PC-3 (cell line): ENCODE data around the gene CTNND2. TPM values are rescaled to one million over a fixed set of nuclear protein-coding genes. Genes with fewer than 3 reads are reported as not detected.

Experiments
- ATAC-seq: fragments of 200-7000 bp; cut with Tn5 transposase; 2 replicates; pipeline ENCODE4 v1.9.1; 2020; ENCODE audit warnings: mild to moderate bottlenecking, moderate library complexity
- BruUV-seq: library from RNA; stranded (reverse); fragments of 400-500 nt; replicated peaks from 2 replicates; lab custom pipeline; 2021; lab: Mats Ljungman, UMichigan
- CTCF ChIA-PET: fragments of 300-600 bp; sonication (Branson Sonifier 250); formaldehyde crosslinking; loops from one replicate; lab custom pipeline; 2022; ENCODE audit warnings: antibody characterized with exemption; lab: Charles Lee
- POLR2A ChIA-PET: fragments of 300-600 bp; sonication (Branson Sonifier 250); formaldehyde crosslinking; loops from one replicate; lab custom pipeline; 2022; ENCODE audit warnings: antibody characterized with exemption; ENCODE audit not compliant: unreplicated experiment; lab: Charles Lee
- DNase-seq: peaks from one replicate; pipeline ENCODE4 v3.0.0-alpha.2; 2015
- H2AFZ ChIP-seq: fragments of 300-600 bp; sonication (generic); 2 replicates; pipeline ENCODE4 v1.6.0; 2016; ENCODE audit warnings: antibody characterized with exemption, low read length
- H3F3A ChIP-seq: fragments of 300-600 bp; sonication (generic); one replicate; pipeline ENCODE4 v1.6.0; 2017; ENCODE audit warnings: antibody characterized with exemption, low read length, control low read depth, mild to moderate bottlenecking; ENCODE audit not compliant: unreplicated experiment
- H3K27ac ChIP-seq: fragments of 300-600 bp; sonication (generic); 2 replicates; pipeline ENCODE4 v1.5.1; 2016; ENCODE audit warnings: mild to moderate bottlenecking, low read length
- H3K27me3 ChIP-seq: fragments of 300-600 bp; sonication (generic); 2 replicates; pipeline ENCODE4 v1.6.1; 2016; ENCODE audit warnings: low read length, mixed read lengths
- H3K36me3 ChIP-seq: fragments of 300-600 bp; sonication (generic); 2 replicates; pipeline ENCODE4 v1.6.1; 2016; ENCODE audit warnings: low read depth, mixed run types, low read length, mixed read lengths
- H3K4me1 ChIP-seq: fragments of 300-600 bp; sonication (generic); 2 replicates; pipeline ENCODE4 v1.5.1; 2016; ENCODE audit warnings: low read length; ENCODE audit not compliant: insufficient read depth
- H3K4me2 ChIP-seq: fragments of 300-600 bp; sonication (generic); 2 replicates; pipeline ENCODE4 v1.6.0; 2016; ENCODE audit warnings: low read length
- H3K4me3 ChIP-seq: fragments of 300-600 bp; sonication (generic); 2 replicates; pipeline ENCODE4 v1.5.1; 2016; ENCODE audit warnings: mild to moderate bottlenecking, low read length, mixed read lengths
- H3K79me2 ChIP-seq: fragments of 300-600 bp; sonication (generic); 2 replicates; pipeline ENCODE4 v1.6.1; 2017; ENCODE audit warnings: low read length, mixed read lengths
- H3K9ac ChIP-seq: fragments of 300-600 bp; sonication (generic); 2 replicates; pipeline ENCODE4 v1.6.0; 2016; ENCODE audit warnings: mild to moderate bottlenecking, low read length
- H3K9me2 ChIP-seq: fragments of 300-600 bp; sonication (generic); replicated peaks from 2 replicates; pipeline ENCODE4 v1.6.1; 2016; ENCODE audit warnings: mixed run types, low read length, mixed read lengths
- H3K9me3 ChIP-seq: fragments of 300-600 bp; sonication (generic); 2 replicates; pipeline ENCODE4 v1.6.1; 2016; ENCODE audit warnings: low read length, mixed read lengths
- H4K20me1 ChIP-seq: fragments of 300-600 bp; sonication (generic); 2 replicates; pipeline ENCODE4 v1.6.1; 2016; ENCODE audit warnings: low read length, mixed read lengths
- CTCF ChIP-seq: fragments of 300-600 bp; sonication (generic); conservative IDR thresholded peaks from 2 replicates; pipeline ENCODE4 v1.5.1; 2017; ENCODE audit warnings: antibody characterized with exemption, low read depth, mild to moderate bottlenecking, low read length
- EZH2 ChIP-seq: fragments of 300-600 bp; sonication (generic); IDR thresholded peaks from one replicate; pipeline ENCODE4 v1.6.1; 2017; ENCODE audit warnings: antibody characterized with exemption, mild to moderate bottlenecking, low read length; ENCODE audit not compliant: unreplicated experiment
- EZH2phosphoT487 ChIP-seq: fragments of 300-600 bp; sonication (generic); IDR thresholded peaks from 2 replicates; pipeline ENCODE4 v1.6.1; 2018; ENCODE audit warnings: mild to moderate bottlenecking, antibody characterized with exemption, low read length, borderline replicate concordance
- intact Hi-C: fragments of 100-400 bp; cut with micrococcal nuclease; formaldehyde crosslinking; loops from 2 replicates; pipeline ENCODE4 v1.9.0; 2023
- total RNA-seq: library from RNA; depleted of rRNA; stranded (reverse); fragments of >200 nt; gene quantifications from 2 replicates; pipeline ENCODE4 v1.2.3, GENCODE V29; 2014

CTNND2 gene
- total RNA-seq, 1 experiment from 2014 or later, result 1.8 TPM

- CTCF ChIA-PET, result no interaction called here
- Histone ChIP-seq H3K4me1 (no peaks in the 10 kb centered on the region), H3K27me3 (peaks cover 13% of the 10 kb centered on the region; the same call in 1 of the 2 replicates), H2AFZ (no peak overlapping the region), H4K20me1 (no peaks in the 10 kb centered on the region), H3F3A (no peaks in the 10 kb centered on the region), H3K9me3 (no peaks in the 10 kb centered on the region), H3K79me2 (no peaks in the 10 kb centered on the region), H3K9me2 (no peaks in the 10 kb centered on the region), H3K4me2 (no peak overlapping the region), H3K36me3 (no peaks in the 10 kb centered on the region), H3K27ac (no peak overlapping the region), H3K9ac (no peak overlapping the region), H3K4me3 (no peak overlapping the region)
- BruUV-seq, result no TSS peak
- POLR2A ChIA-PET, result no interaction called here
- TF ChIP-seq EZH2phosphoT487 (no peak), EZH2 (no peak), CTCF (no peak)
- ATAC-seq (no peak), DNase-seq (peak; percentile 26)
- intact Hi-C loops, result loop anchor here (10.0 kb wide), 1 partner anchor 1029 kb away; no protein-coding TSS in a partner anchor
Observed at GRCh38 chr5:11483630-11484029, 420.6 kb downstream of the CTNND2 start.

- H3F3A ChIP-seq, result no peaks in the 10 kb centered on the region
- H3K4me2 ChIP-seq, result no peak overlapping the region
- DNase-seq, result no peak
- no peak overlapping the region for H3K4me3 ChIP-seq
- no peak for TF ChIP-seq CTCF
- peaks cover 6% of the 10 kb centered on the region; the same call in 1 of the 2 replicates for H3K27me3 ChIP-seq
- intact Hi-C loops, result loop anchor here (10.0 kb wide), 1 partner anchor 1027 kb away; no protein-coding TSS in a partner anchor
- no peaks in the 10 kb centered on the region for H3K9me3 ChIP-seq
- ATAC-seq, result no peak
- no peak overlapping the region for H3K9ac ChIP-seq
- H3K27ac ChIP-seq, result no peak overlapping the region
- CTCF ChIA-PET, result no interaction called here
- POLR2A ChIA-PET, result no interaction called here
- no peaks in the 10 kb centered on the region for H3K4me1 ChIP-seq
- no peaks in the 10 kb centered on the region for H3K9me2 ChIP-seq
- no peaks in the 10 kb centered on the region for H3K36me3 ChIP-seq
- no TSS peak for BruUV-seq
- H2AFZ ChIP-seq, result no peak overlapping the region
- no peaks in the 10 kb centered on the region for H3K79me2 ChIP-seq
- H4K20me1 ChIP-seq, result no peaks in the 10 kb centered on the region
Observed at GRCh38 chr5:11482011-11482410, 422.2 kb downstream of the CTNND2 start.

GRCh38 chr5:11477786-11478185, 426.5 kb downstream of the CTNND2 start:
- intact Hi-C loops, result no loop called here
- no TSS peak for BruUV-seq
- H4K20me1 ChIP-seq, result no peaks in the 10 kb centered on the region
- TF ChIP-seq EZH2 (no peak), CTCF (no peak), EZH2phosphoT487 (no peak)
- H3K4me2 ChIP-seq, result no peak overlapping the region
- H3K4me3 ChIP-seq, result no peak overlapping the region
- ATAC-seq (no peak), DNase-seq (no peak)
- peaks cover 8% of the 10 kb centered on the region; the same call in 1 of the 2 replicates for H3K27me3 ChIP-seq
- CTCF ChIA-PET, result no interaction called here
- no peaks in the 10 kb centered on the region for H3K4me1 ChIP-seq
- H3F3A ChIP-seq, result no peaks in the 10 kb centered on the region
- no peaks in the 10 kb centered on the region for H3K36me3 ChIP-seq
- no peak overlapping the region for H2AFZ ChIP-seq
- POLR2A ChIA-PET, result no interaction called here
- no peak overlapping the region for H3K9ac ChIP-seq
- no peaks in the 10 kb centered on the region for H3K79me2 ChIP-seq
- H3K9me2 ChIP-seq, result no peaks in the 10 kb centered on the region
- no peak overlapping the region for H3K27ac ChIP-seq
- no peaks in the 10 kb centered on the region for H3K9me3 ChIP-seq
